IMR-90 (cell line): ENCODE data around the gene ZNF775. TPM values are rescaled to one million over a fixed set of nuclear protein-coding genes. Genes with fewer than 3 reads are reported as not detected.

Experiments
- ATAC-seq: fragments of 200-7000 bp; cut with Tn5 transposase; 2 replicates; pipeline ENCODE4 v1.9.1; 2020; ENCODE audit warnings: low read depth, mild to moderate bottlenecking, moderate library complexity
- BruUV-seq: library from RNA; stranded (reverse); fragments of 400-500 nt; replicated peaks from 2 replicates; lab custom pipeline; 2021; lab: Mats Ljungman, UMichigan
- CTCF ChIA-PET: fragments of 300-600 bp; formaldehyde crosslinking; extraction: SDS; loops from one replicate; lab custom pipeline; 2021; ENCODE audit warnings: antibody characterized with exemption; lab: Yijun Ruan, JAX
- POLR2A ChIA-PET: fragments of 300-600 bp; sonication (Branson Sonifier 250); formaldehyde crosslinking; loops from one replicate; lab custom pipeline; 2022; ENCODE audit warnings: antibody characterized with exemption; ENCODE audit not compliant: unreplicated experiment; lab: Charles Lee
- DNase-seq: peaks from one replicate; pipeline ENCODE4 v3.0.0; 2013
- H2AFZ ChIP-seq: replicated peaks from 2 replicates; pipeline ENCODE3; 2013; ENCODE audit warnings: low read length, mild to moderate bottlenecking; ENCODE audit not compliant: poor library complexity
- H2AK5ac ChIP-seq: 2 replicates; pipeline ENCODE4 v1.6.1; 2013; ENCODE audit warnings: low read depth, low read length, inconsistent platforms
- H2AK9ac ChIP-seq: replicated peaks from 2 replicates; pipeline ENCODE3; 2013; ENCODE audit warnings: mild to moderate bottlenecking, low read depth, low read length, moderate library complexity; ENCODE audit not compliant: poor library complexity
- H2BK120ac ChIP-seq: 2 replicates; pipeline ENCODE4 v1.6.1; 2013; ENCODE audit warnings: low read depth, low read length, inconsistent platforms
- H2BK15ac ChIP-seq: 3 replicates; pipeline ENCODE4 v1.6.1; 2013; ENCODE audit warnings: low read depth, low read length, inconsistent platforms
- H2BK20ac ChIP-seq: 2 replicates; pipeline ENCODE4 v1.6.1; 2013; ENCODE audit warnings: low read depth, mild to moderate bottlenecking, inconsistent platforms, low read length, moderate library complexity
- H2BK5ac ChIP-seq: 2 replicates; pipeline ENCODE4 v1.6.1; 2013; ENCODE audit warnings: mild to moderate bottlenecking, low read depth, low read length, inconsistent platforms; ENCODE audit not compliant: poor library complexity, severe bottlenecking
- H3K14ac ChIP-seq: replicated peaks from 2 replicates; pipeline ENCODE4 v1.6.1; 2013; ENCODE audit warnings: low read depth, low read length, inconsistent platforms
- H3K18ac ChIP-seq: 2 replicates; pipeline ENCODE4 v1.6.1; 2013; ENCODE audit warnings: low read depth, low read length, control low read depth
- H3K23ac ChIP-seq: 2 replicates; pipeline ENCODE4 v1.6.1; 2013; ENCODE audit warnings: low read depth, low read length, inconsistent platforms
- H3K27ac ChIP-seq: 2 replicates; pipeline ENCODE4 v1.5.1; 2013; ENCODE audit warnings: mild to moderate bottlenecking, control low read depth, low read length; ENCODE audit not compliant: insufficient read depth
- H3K27me3 ChIP-seq: 2 replicates; pipeline ENCODE4 v1.6.1; 2013; ENCODE audit warnings: low read length; ENCODE audit not compliant: control insufficient read depth, insufficient read depth
- H3K36me3 ChIP-seq: 2 replicates; pipeline ENCODE4 v1.6.1; 2013; ENCODE audit warnings: low read length, mixed read lengths; ENCODE audit not compliant: control insufficient read depth, insufficient read depth
- H3K4ac ChIP-seq: 2 replicates; pipeline ENCODE4 v1.6.1; 2013; ENCODE audit warnings: low read depth, low read length, inconsistent platforms
- H3K4me1 ChIP-seq: 2 replicates; pipeline ENCODE4 v1.6.1; 2013; ENCODE audit warnings: low read length, mixed read lengths; ENCODE audit not compliant: control insufficient read depth, insufficient read depth
- H3K4me2 ChIP-seq: 2 replicates; pipeline ENCODE4 v1.6.1; 2013; ENCODE audit warnings: low read depth, mild to moderate bottlenecking, control low read depth, low read length, moderate library complexity
- H3K4me3 ChIP-seq: 2 replicates; pipeline ENCODE4 v1.5.1; 2013; ENCODE audit warnings: low read depth, mild to moderate bottlenecking, control low read depth, low read length, moderate library complexity; ENCODE audit not compliant: insufficient read depth
- H3K56ac ChIP-seq: 2 replicates; pipeline ENCODE4 v1.6.1; 2013; ENCODE audit warnings: low read length, inconsistent platforms; ENCODE audit not compliant: insufficient read depth; ENCODE audit errors: extremely low read depth
- H3K79me1 ChIP-seq, 2 experiments: 2 replicates each; pipeline ENCODE4 v1.6.1; 2013; ENCODE audit warnings: low read length in 2 of 2, inconsistent platforms in 1 of 2, low read depth in 1 of 2
- H3K9ac ChIP-seq: 2 replicates; pipeline ENCODE4 v1.6.1; 2013; ENCODE audit warnings: low read depth, low read length, control low read depth
- H3K9me1 ChIP-seq: 2 replicates; pipeline ENCODE4 v1.6.1; 2013; ENCODE audit warnings: low read length, inconsistent platforms; ENCODE audit not compliant: insufficient read depth
- H3K9me3 ChIP-seq: 2 replicates; pipeline ENCODE4 v1.6.1; 2013; ENCODE audit warnings: low read length; ENCODE audit not compliant: control insufficient read depth, insufficient read depth
- H4K20me1 ChIP-seq: 2 replicates; pipeline ENCODE4 v1.6.1; 2013; ENCODE audit warnings: low read length, inconsistent platforms; ENCODE audit not compliant: insufficient read depth
- H4K5ac ChIP-seq: 2 replicates; pipeline ENCODE4 v1.6.1; 2013; ENCODE audit warnings: mild to moderate bottlenecking, low read depth, low read length, control low read depth
- H4K8ac ChIP-seq, 2 experiments: 2 replicates each; pipeline ENCODE4 v1.6.1; 2013; ENCODE audit warnings: low read depth in 2 of 2, low read length in 2 of 2, control low read depth in 1 of 2, inconsistent platforms in 1 of 2
- H4K91ac ChIP-seq: 2 replicates; pipeline ENCODE4 v1.6.1; 2013; ENCODE audit warnings: low read depth, low read length, inconsistent platforms; ENCODE audit not compliant: insufficient read depth
- BHLHE40 ChIP-seq: fragments of 150-350 bp; IDR thresholded peaks from 2 replicates; pipeline ENCODE4 v1.6.1; 2016; ENCODE audit warnings: mild to moderate bottlenecking, low read depth, low read length
- CEBPB ChIP-seq: IDR thresholded peaks from 2 replicates; pipeline ENCODE4 v1.6.1; 2012; ENCODE audit warnings: low read depth, low read length, improper control_type of control experiment
- CHD1 ChIP-seq: IDR thresholded peaks from 2 replicates; pipeline ENCODE4 v1.6.1; 2012; ENCODE audit warnings: low read depth, low read length, improper control_type of control experiment
- FOS ChIP-seq: fragments of 150-350 bp; IDR thresholded peaks from 2 replicates; pipeline ENCODE4 v1.6.1; 2016; ENCODE audit warnings: low read depth, low read length
- MAZ ChIP-seq: IDR thresholded peaks from 2 replicates; pipeline ENCODE4 v1.6.1; 2012; ENCODE audit warnings: low read depth, mild to moderate bottlenecking, low read length, improper control_type of control experiment, moderate library complexity, borderline replicate concordance
- MXI1 ChIP-seq: IDR thresholded peaks from 2 replicates; pipeline ENCODE4 v1.6.1; 2012; ENCODE audit warnings: low read depth, mild to moderate bottlenecking, low read length, moderate library complexity, borderline replicate concordance
- NFE2L2 ChIP-seq: fragments of 150-350 bp; IDR thresholded peaks from 2 replicates; pipeline ENCODE4 v1.6.1; 2016; ENCODE audit warnings: low read depth, mild to moderate bottlenecking, low read length
- POLR2A ChIP-seq: IDR thresholded peaks from 2 replicates; pipeline ENCODE4 v1.6.1; 2012; ENCODE audit warnings: mild to moderate bottlenecking, low read depth, low read length
- RAD21 ChIP-seq: IDR thresholded peaks from 2 replicates; pipeline ENCODE4 v1.6.1; 2012; ENCODE audit warnings: low read length, improper control_type of control experiment
- RCOR1 ChIP-seq: IDR thresholded peaks from 2 replicates; pipeline ENCODE4 v1.6.1; 2012; ENCODE audit warnings: mild to moderate bottlenecking, low read length, improper control_type of control experiment; ENCODE audit not compliant: insufficient replicate concordance
- RFX5 ChIP-seq: IDR thresholded peaks from 2 replicates; pipeline ENCODE4 v1.8.0; 2012; ENCODE audit warnings: low read depth, mild to moderate bottlenecking, low read length, moderate library complexity
- SMC3 ChIP-seq: fragments of 150-350 bp; IDR thresholded peaks from 2 replicates; pipeline ENCODE4 v1.6.1; 2016; ENCODE audit warnings: low read depth, mild to moderate bottlenecking, antibody characterized with exemption, low read length, moderate library complexity
- WGBS, 2 experiments: methylation state at CpG; one replicate each; pipeline versions ENCODE4 v1.1.5 to v1.1.7; 2013; ENCODE audit warnings: missing lambda C conversion rate in 2 of 2; ENCODE audit not compliant: insufficient read length in 1 of 2; ENCODE audit errors: extremely low coverage in 2 of 2; 5-methylcytosine and 5-hydroxymethylcytosine counted together
- dilution Hi-C: fragments of 300-500 bp; cut with HindIII; formaldehyde crosslinking; loops from one replicate; pipeline ENCODE4 v1.14.3; 2018; ENCODE audit warnings: low sequenced_read_pairs; ENCODE audit not compliant: unreplicated experiment
- in situ Hi-C: fragments of 300-500 bp; cut with MboI; formaldehyde crosslinking; loops from 3 replicates; pipeline ENCODE4 v1.14.3; 2019; ENCODE audit warnings: low sequenced_read_pairs, inconsistent platforms, mixed read lengths
- intact Hi-C: fragments of 100-400 bp; cut with micrococcal nuclease; formaldehyde crosslinking; loops from 2 replicates; pipeline ENCODE4 v1.10.0; 2022
- polyA plus RNA-seq, 3 experiments: library from polyadenylated mRNA; depleted of rRNA; stranded (reverse); fragments of >200 nt; gene quantifications; 2 replicates each; pipeline ENCODE4 v1.2.3, GENCODE V29; 2012; ENCODE audit warnings: low replicate concordance in 1 of 3
- total RNA-seq: library from RNA; depleted of rRNA; stranded (reverse); fragments of >200 nt; gene quantifications from 2 replicates; pipeline ENCODE4 v1.2.3, GENCODE V29; 2012
- TF ChIP-seq, protein P1 (sequence below): fragments of 150-350 bp; IDR thresholded peaks from 2 replicates; pipeline ENCODE4 v1.6.1; 2017; ENCODE audit warnings: mild to moderate bottlenecking, antibody characterized with exemption, low read length, low read depth
- TF ChIP-seq, protein P2 (sequence below): fragments of 150-350 bp; IDR thresholded peaks from 2 replicates; pipeline ENCODE4 v1.6.1; 2016; ENCODE audit warnings: low read depth, mild to moderate bottlenecking, low read length, moderate library complexity, borderline replicate concordance

Gene ZNF775
- total and polyA plus RNA-seq, 2 of the 4 experiments (the other 2 are of a cell fraction) = 1.4 to 2.6 TPM

DNA sequence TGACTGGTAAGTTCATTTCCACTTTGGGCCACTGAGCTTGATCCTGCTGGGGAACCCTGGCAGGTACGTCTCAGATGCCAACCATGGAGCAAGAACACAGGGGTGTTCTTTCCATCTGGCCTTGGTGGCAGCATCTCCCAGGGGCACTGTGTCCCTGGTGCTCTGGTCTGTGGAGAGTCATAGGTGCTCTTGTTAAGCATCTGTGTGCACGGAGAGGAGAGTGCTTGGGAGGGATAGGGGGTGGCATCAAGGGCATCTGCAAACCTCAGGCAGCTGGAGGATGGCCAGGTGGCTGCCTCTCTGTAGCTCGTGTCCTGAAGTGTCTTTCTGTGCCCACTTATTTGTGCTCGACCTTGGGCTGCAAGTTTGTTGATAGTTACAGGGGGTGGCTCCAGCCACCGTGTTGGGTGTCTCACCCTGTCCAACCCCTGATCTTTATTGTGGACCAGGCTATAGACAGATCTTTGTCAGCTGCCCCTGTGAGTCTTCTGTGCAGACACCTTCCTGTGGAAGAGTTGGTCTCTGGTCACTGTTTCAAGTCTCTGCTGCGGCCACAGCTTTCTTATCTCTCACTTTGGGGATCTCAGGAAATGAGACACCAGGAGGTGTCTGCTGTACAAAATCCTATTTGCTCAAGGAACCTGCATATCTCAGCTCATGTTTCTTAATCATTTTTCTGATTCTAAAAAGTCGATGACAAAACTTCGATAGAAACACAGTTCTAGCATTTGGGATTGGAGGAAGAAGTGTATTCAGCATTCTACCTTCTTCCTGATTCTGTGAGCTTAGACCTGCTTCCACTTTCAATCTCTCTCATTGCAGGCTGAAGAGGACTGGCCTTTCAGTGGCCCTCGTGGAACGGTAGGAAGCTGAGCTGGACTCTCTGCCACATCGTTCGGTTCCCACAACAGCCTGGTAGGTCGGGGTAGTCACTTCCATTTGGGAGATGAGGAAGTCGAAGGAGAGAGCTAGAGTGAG lies 54.1 kb downstream of the ZNF775 start:
- Histone ChIP-seq H4K20me1 (no peaks in the 10 kb centered on the region), H3K9ac (no peak overlapping the region), H3K4me3 (no peak overlapping the region), H3K79me1 (no peaks in the 10 kb centered on the region), H3K4ac (no peak overlapping the region), H3K4me2 (no peak overlapping the region), H3K14ac (no peak overlapping the region), H3K4me1 (peaks cover 19% of the 10 kb centered on the region), H2BK120ac (no peak overlapping the region), H2AK9ac (no peak overlapping the region), H4K91ac (no peak overlapping the region), H2BK20ac (no peak overlapping the region), H3K9me3 (no peaks in the 10 kb centered on the region), H3K56ac (no peak overlapping the region), H3K9me1 (no peaks in the 10 kb centered on the region), H3K36me3 (no peaks in the 10 kb centered on the region), H2AFZ (no peak overlapping the region), H3K18ac (no peak overlapping the region), H2BK15ac (no peak overlapping the region), H2AK5ac (no peak overlapping the region), H3K27me3 (no peaks in the 10 kb centered on the region), H3K27ac (no peak overlapping the region), H4K5ac (no peak overlapping the region), H2BK5ac (no peak overlapping the region), H4K8ac (no peak overlapping the region), H3K23ac (no peak overlapping the region)
- in situ Hi-C loops = no loop called here
- BruUV-seq = no TSS peak
- 63% methylated on average over 7 of the region's 14 CpGs; no CpG with 5 or more reads in 1 of the 2 experiments for WGBS, 2 experiments
- DNase-seq (no peak), ATAC-seq (no peak)
- ChIA-PET POLR2A (no interaction called here), CTCF (interaction anchor here (0.6 to 0.8 kb wide), 3 partner anchors 63 to 446 kb away, joined by 3 to 5 read pairs (median 4); no protein-coding TSS in a partner anchor)
- dilution Hi-C loops = no loop called here
- intact Hi-C loops = no loop called here
- no peak for TF ChIP-seq CEBPB
- TF ChIP-seq BHLHE40 = no peak
- TF ChIP-seq, protein P1, sequence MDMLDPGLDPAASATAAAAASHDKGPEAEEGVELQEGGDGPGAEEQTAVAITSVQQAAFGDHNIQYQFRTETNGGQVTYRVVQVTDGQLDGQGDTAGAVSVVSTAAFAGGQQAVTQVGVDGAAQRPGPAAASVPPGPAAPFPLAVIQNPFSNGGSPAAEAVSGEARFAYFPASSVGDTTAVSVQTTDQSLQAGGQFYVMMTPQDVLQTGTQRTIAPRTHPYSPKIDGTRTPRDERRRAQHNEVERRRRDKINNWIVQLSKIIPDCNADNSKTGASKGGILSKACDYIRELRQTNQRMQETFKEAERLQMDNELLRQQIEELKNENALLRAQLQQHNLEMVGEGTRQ = no peak
- TF ChIP-seq, protein P2, sequence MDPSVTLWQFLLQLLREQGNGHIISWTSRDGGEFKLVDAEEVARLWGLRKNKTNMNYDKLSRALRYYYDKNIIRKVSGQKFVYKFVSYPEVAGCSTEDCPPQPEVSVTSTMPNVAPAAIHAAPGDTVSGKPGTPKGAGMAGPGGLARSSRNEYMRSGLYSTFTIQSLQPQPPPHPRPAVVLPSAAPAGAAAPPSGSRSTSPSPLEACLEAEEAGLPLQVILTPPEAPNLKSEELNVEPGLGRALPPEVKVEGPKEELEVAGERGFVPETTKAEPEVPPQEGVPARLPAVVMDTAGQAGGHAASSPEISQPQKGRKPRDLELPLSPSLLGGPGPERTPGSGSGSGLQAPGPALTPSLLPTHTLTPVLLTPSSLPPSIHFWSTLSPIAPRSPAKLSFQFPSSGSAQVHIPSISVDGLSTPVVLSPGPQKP = no peak
- no peak for TF ChIP-seq SMC3
- no peak for TF ChIP-seq NFE2L2
- no peak for TF ChIP-seq RFX5
- no peak for TF ChIP-seq MAZ
- no peak for TF ChIP-seq POLR2A
- TF ChIP-seq RAD21 = no peak
- no peak for TF ChIP-seq FOS
- no peak for TF ChIP-seq RCOR1
- TF ChIP-seq CHD1 = no peak
- TF ChIP-seq MXI1 = no peak
